Right lobe of liver (tissue), 6 donors: ENCODE data around the gene OVCH2. TPM values are rescaled to one million over a fixed set of nuclear protein-coding genes. Genes with fewer than 3 reads are reported as not detected.

Source experiments
- ATAC-seq, 4 donors: fragments of 200-7000 bp; cut with Tn5 transposase; one replicate each; pipeline ENCODE4 v1.9.1; 2020; ENCODE audit warnings: mild to moderate bottlenecking in 4 of 4, moderate library complexity in 4 of 4
- DNase-seq, 3 donors: peaks; one replicate each; pipeline ENCODE4 v3.0.0-alpha.2; 2020
- H3K27ac ChIP-seq, 3 donors: fragments of 200-600 bp; one replicate each; pipeline ENCODE4 v1.8.0; 2022
- H3K27me3 ChIP-seq, 2 donors: fragments of 200-600 bp; one replicate each; pipeline ENCODE4 v1.8.0; 2022
- H3K36me3 ChIP-seq, 4 donors: fragments of 200-600 bp; sonication (generic) in 1 of 4; one replicate each; pipeline versions ENCODE4 v1.5.1 to v1.8.0; 2017 to 2022; ENCODE audit warnings: control low read depth in 1 of 4
- H3K4me1 ChIP-seq, 4 donors: fragments of 200-600 bp; sonication (generic) in 1 of 4; one replicate each; pipeline versions ENCODE4 v1.5.1 to v1.8.0; 2017 to 2022; ENCODE audit warnings: control low read depth in 1 of 4
- H3K4me3 ChIP-seq, 3 donors: fragments of 200-600 bp; one replicate each; pipeline ENCODE4 v1.8.0; 2022
- H3K9me3 ChIP-seq, 4 donors: fragments of 200-600 bp; sonication (generic) in 1 of 4; one replicate each; pipeline versions ENCODE4 v1.5.1 to v1.8.0; 2017 to 2022; ENCODE audit warnings: control low read depth in 1 of 4
- POLR2A ChIP-seq: fragments of 450-650 bp; IDR thresholded peaks from one replicate; pipeline ENCODE4 v1.6.1; 2017; ENCODE audit warnings: antibody characterized with exemption, mild to moderate bottlenecking
- WGBS: methylation state at CpG from one replicate; pipeline ENCODE4 v1.1.6; 2018; ENCODE audit warnings: low coverage, low lambda C conversion rate; ENCODE audit not compliant: insufficient coverage; ENCODE audit errors: missing lambda C conversion rate; 5-methylcytosine and 5-hydroxymethylcytosine counted together
- intact Hi-C, 2 donors: fragments of 100-400 bp; cut with DNase I; formaldehyde crosslinking; loops; one replicate each; pipeline versions ENCODE4 v1.11.2 to v1.14.1; 2022
- total RNA-seq, 6 experiments: library from RNA; depleted of rRNA in 2 of 6; stranded (reverse); fragments of >200 nt in 2 of 6; fragmentation: NEBNext Ultra II Directional in 3 of 6; extraction: Animal tissue kit (Norgen Biotek cat#: 25700) in 3 of 6; gene quantifications; one replicate each; pipeline versions ENCODE4 v1.1.0 to v1.2.4, GENCODE V29; 2016 to 2023
- TF ChIP-seq, protein P1 (sequence below), 4 donors: fragments of 200-600 bp in 3 of 4; fragments of 450-650 bp in 1 of 4; IDR thresholded peaks; one replicate each; pipeline versions ENCODE4 v1.5.1 to v1.8.0; 2016 to 2022; ENCODE audit warnings: antibody characterized with exemption in 4 of 4, mild to moderate bottlenecking in 2 of 4
- donor health status: DM: no; HTN: yes; CAD: no.
- donor health status: DM: no; HTN: no; CAD: no.
- donor health status: DM: no; HTN: no; CAD: no.
- donor health status: DM: no; HTN: yes; CAD: no.
- donor health status: DM: no; HTN: yes; CAD: no.

Gene OVCH2
- total RNA-seq, 6 experiments from 2014 or later: not detected

GRCh38 chr11:7645206-7645605, 61.1 kb downstream of the OVCH2 start:
- intact Hi-C loops: no loop called here

DNA sequence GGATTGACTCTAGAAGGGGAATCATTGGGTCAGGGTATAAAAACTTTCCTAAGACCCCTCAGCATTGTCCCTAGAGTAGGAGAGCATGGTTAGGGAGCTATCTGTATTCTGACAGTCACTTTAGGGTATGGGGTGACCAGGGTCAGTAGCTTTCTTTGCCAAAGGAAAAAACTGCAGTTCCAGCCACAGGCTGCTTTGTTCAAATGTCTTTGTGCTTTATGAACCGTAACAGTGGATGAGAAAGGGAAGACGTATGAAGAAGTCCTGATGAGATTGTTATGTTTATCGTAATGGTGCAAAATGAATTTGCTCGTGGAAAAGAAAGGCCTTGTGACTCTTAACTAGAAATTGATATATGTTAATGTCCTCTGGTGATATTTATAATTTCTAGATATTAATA, 63.0 kb downstream of the OVCH2 start:
- no peak overlapping the region for H3K27ac ChIP-seq
- intact Hi-C loops: no loop called here
- H3K36me3 ChIP-seq: peaks cover 0 to 46% (median 13%) of the 10 kb centered on the region in 4 donors
- TF ChIP-seq, protein P1, sequence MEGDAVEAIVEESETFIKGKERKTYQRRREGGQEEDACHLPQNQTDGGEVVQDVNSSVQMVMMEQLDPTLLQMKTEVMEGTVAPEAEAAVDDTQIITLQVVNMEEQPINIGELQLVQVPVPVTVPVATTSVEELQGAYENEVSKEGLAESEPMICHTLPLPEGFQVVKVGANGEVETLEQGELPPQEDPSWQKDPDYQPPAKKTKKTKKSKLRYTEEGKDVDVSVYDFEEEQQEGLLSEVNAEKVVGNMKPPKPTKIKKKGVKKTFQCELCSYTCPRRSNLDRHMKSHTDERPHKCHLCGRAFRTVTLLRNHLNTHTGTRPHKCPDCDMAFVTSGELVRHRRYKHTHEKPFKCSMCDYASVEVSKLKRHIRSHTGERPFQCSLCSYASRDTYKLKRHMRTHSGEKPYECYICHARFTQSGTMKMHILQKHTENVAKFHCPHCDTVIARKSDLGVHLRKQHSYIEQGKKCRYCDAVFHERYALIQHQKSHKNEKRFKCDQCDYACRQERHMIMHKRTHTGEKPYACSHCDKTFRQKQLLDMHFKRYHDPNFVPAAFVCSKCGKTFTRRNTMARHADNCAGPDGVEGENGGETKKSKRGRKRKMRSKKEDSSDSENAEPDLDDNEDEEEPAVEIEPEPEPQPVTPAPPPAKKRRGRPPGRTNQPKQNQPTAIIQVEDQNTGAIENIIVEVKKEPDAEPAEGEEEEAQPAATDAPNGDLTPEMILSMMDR (IDR thresholded peaks at IDR 0.05): no peak
- no peak for TF ChIP-seq POLR2A
- ATAC-seq (no peak), DNase-seq (no peak)
- no peaks in the 10 kb centered on the region for H3K27me3 ChIP-seq
- H3K9me3 ChIP-seq: no peaks in the 10 kb centered on the region
- peaks cover 0 to 17% (median 7%) of the 10 kb centered on the region in 4 donors for H3K4me1 ChIP-seq
- H3K4me3 ChIP-seq: no peak overlapping the region
- 84% methylated on average over 4 of the region's 4 CpGs for WGBS

More at GRCh38 chr11:7645206-7645605, 61.1 kb downstream of the OVCH2 start:
- WGBS: 94% methylated on average over 3 of the region's 3 CpGs
- no peak for TF ChIP-seq POLR2A
- TF ChIP-seq, protein P1 (IDR thresholded peaks at IDR 0.05): no peak
- Histone ChIP-seq H3K4me3 (no peak overlapping the region), H3K4me1 (peaks cover 0 to 18% (median 9%) of the 10 kb centered on the region in 4 donors), H3K9me3 (no peaks in the 10 kb centered on the region), H3K27me3 (no peaks in the 10 kb centered on the region), H3K27ac (no peak overlapping the region), H3K36me3 (peaks cover 0 to 52% (median 24%) of the 10 kb centered on the region in 4 donors)
- no peak for ATAC-seq
- no peak for DNase-seq

DNA sequence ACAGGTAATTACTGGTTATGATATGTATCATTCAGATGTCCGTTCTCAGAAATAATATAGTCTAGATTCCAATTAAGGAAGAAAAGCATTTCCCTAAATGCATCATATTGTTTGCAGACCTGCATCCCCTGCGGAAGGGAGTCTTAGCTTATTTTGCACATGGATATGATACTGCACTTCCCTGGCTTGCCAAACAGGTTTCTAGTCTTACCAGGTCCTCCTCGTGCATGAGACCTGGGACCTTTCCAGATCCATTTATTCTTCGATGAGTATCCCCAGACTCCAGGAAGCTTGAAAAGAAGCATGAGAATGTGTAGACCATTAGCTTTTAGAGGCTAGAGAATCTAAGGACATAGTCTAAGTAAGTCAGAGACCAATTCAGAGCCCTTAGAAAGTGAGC, 63.5 kb downstream of the OVCH2 start:
- Histone ChIP-seq H3K36me3 (peaks cover 0 to 46% (median 13%) of the 10 kb centered on the region in 4 donors), H3K9me3 (no peaks in the 10 kb centered on the region), H3K27ac (no peak overlapping the region), H3K4me1 (peaks cover 0 to 12% (median 5%) of the 10 kb centered on the region in 4 donors), H3K4me3 (no peak overlapping the region), H3K27me3 (no peaks in the 10 kb centered on the region)
- DNase-seq (no peak), ATAC-seq (no peak)
- intact Hi-C loops: no loop called here
- no peak for TF ChIP-seq POLR2A
- TF ChIP-seq, protein P1 (IDR thresholded peaks at IDR 0.05): no peak
- 45% methylated on average over 4 of the region's 4 CpGs for WGBS

GRCh38 chr11:7640816-7641215, 65.5 kb downstream of the OVCH2 start:
- ATAC-seq: no peak
- no peak for DNase-seq
- TF ChIP-seq, protein P1 (IDR thresholded peaks at IDR 0.05): no peak
- TF ChIP-seq POLR2A: no peak
- intact Hi-C loops: no loop called here
- no peaks in the 10 kb centered on the region for H3K9me3 ChIP-seq
- WGBS: 49% methylated on average over 3 of the region's 6 CpGs
- H3K27ac ChIP-seq: no peak overlapping the region
- peaks cover 0 to 57% (median 20%) of the 10 kb centered on the region in 4 donors for H3K36me3 ChIP-seq
- no peaks in the 10 kb centered on the region for H3K27me3 ChIP-seq
- H3K4me1 ChIP-seq: peaks cover 0 to 4% (median 0%) of the 10 kb centered on the region in 4 donors
- no peak overlapping the region for H3K4me3 ChIP-seq

GRCh38 chr11:7639643-7640025, 66.6 kb downstream of the OVCH2 start:
- intact Hi-C loops: no loop called here
- peak in 1 of 3 donors; percentile 42 for DNase-seq
- H3K4me1 ChIP-seq: peaks cover 0 to 4% (median 0%) of the 10 kb centered on the region in 4 donors
- TF ChIP-seq, protein P1 (IDR thresholded peaks at IDR 0.05): no peak
- no peak for TF ChIP-seq POLR2A
- peaks cover 0 to 69% (median 26%) of the 10 kb centered on the region in 4 donors for H3K36me3 ChIP-seq
- no peak overlapping the region for H3K27ac ChIP-seq
- no peaks in the 10 kb centered on the region for H3K27me3 ChIP-seq
- no peak overlapping the region for H3K4me3 ChIP-seq
- WGBS: 61% methylated on average over 2 of the region's 5 CpGs
- H3K9me3 ChIP-seq: no peaks in the 10 kb centered on the region
- peak; percentile 50 to 72 (median 63) for ATAC-seq
